Sigmoid colon (tissue), 4 donors: ENCODE measurements around the gene CLDN11.

ENCODE experiments used
- CTCF ChIP-seq, 4 experiments: fragments of 450-650 bp in 3 of 4; fragments of 200-600 bp in 1 of 4; IDR thresholded peaks; one replicate each; pipeline ENCODE4 v1.5.1; 2016 to 2019; ENCODE audit warnings: antibody characterized with exemption in 4 of 4, mild to moderate bottlenecking in 3 of 4, moderate library complexity in 2 of 4
- POLR2AphosphoS5 ChIP-seq, 4 donors: sonication (generic); formaldehyde crosslinking; IDR thresholded peaks; one replicate each; pipeline ENCODE4 v1.6.1; 2017; ENCODE audit warnings: antibody characterized with exemption in 4 of 4

GRCh38 chr3:170386468-170386867, 32.2 kb upstream of the CLDN11 start:
- TF ChIP-seq CTCF (IDR thresholded peaks at IDR 0.05) (no peak), POLR2AphosphoS5 (IDR thresholded peaks at IDR 0.05) (no peak)
